HL-60 (cell line): ENCODE data around the gene DOCK1.

Source experiments
- DNase-seq, 2 experiments: peaks; one replicate each; pipeline ENCODE4 v3.0.0-alpha.2; 2010 to 2020; ENCODE audit warnings: low read depth in 1 of 2, low spot score in 1 of 2
- H3K27ac ChIP-seq: fragments of 250-450 bp; sonication (Bioruptor Pico); replicated peaks from 2 replicates; pipeline ENCODE4 v1.5.1; 2020; ENCODE audit warnings: mild to moderate bottlenecking, moderate library complexity
- H3K27me3 ChIP-seq: fragments of 250-450 bp; sonication (Bioruptor Pico); 2 replicates; pipeline ENCODE4 v1.5.1; 2021; ENCODE audit warnings: mild to moderate bottlenecking, moderate library complexity; ENCODE audit not compliant: insufficient read depth, poor library complexity, severe bottlenecking
- H3K4me3 ChIP-seq: replicated peaks from 2 replicates; pipeline ENCODE4 v1.5.1; 2011; ENCODE audit warnings: mild to moderate bottlenecking, control low read depth, low read length; ENCODE audit not compliant: insufficient read depth
- CTCF ChIP-seq: IDR thresholded peaks from one replicate; pipeline ENCODE4 v1.5.1; 2011; ENCODE audit warnings: low read length, control low read depth, inconsistent platforms; ENCODE audit not compliant: insufficient read depth
- GABPA ChIP-seq: IDR thresholded peaks from 2 replicates; pipeline ENCODE4 v1.6.1; 2012; ENCODE audit warnings: low read depth
- POLR2AphosphoS5 ChIP-seq: IDR thresholded peaks from 2 replicates; pipeline ENCODE4 v1.6.1; 2012; ENCODE audit warnings: low read depth
- REST ChIP-seq: IDR thresholded peaks from 2 replicates; pipeline ENCODE4 v1.6.1; 2012; ENCODE audit warnings: low read depth; ENCODE audit not compliant: insufficient replicate concordance
- SPI1 ChIP-seq: IDR thresholded peaks from 2 replicates; pipeline ENCODE4 v1.6.1; 2012; ENCODE audit warnings: low read depth, mild to moderate bottlenecking, borderline replicate concordance

Gene DOCK1

GRCh38 chr10:127405221-127405620 is 500.0 kb downstream of the DOCK1 start:
- TF ChIP-seq GABPA: no peak
- no peak for TF ChIP-seq CTCF
- no peak for TF ChIP-seq REST
- no peak for DNase-seq
- Histone ChIP-seq H3K27ac (no peak overlapping the region), H3K4me3 (no peak overlapping the region), H3K27me3 (no peaks in the 10 kb centered on the region)

GRCh38 chr10:127406018-127406550 is 500.9 kb downstream of the DOCK1 start:
- H3K27me3 ChIP-seq: no peaks in the 10 kb centered on the region
- no peak for DNase-seq
- TF ChIP-seq REST (no peak), GABPA (no peak), SPI1 (no peak), POLR2AphosphoS5 (no peak), CTCF (no peak)
- no peak overlapping the region for H3K27ac ChIP-seq
- H3K4me3 ChIP-seq: no peak overlapping the region

- DNase-seq: no peak
- Histone ChIP-seq H3K27me3 (no peaks in the 10 kb centered on the region), H3K27ac (no peak overlapping the region), H3K4me3 (no peak overlapping the region)
- TF ChIP-seq REST (no peak), SPI1 (no peak), GABPA (no peak), POLR2AphosphoS5 (no peak), CTCF (no peak)
Observed at GRCh38 chr10:127407551-127407950, 502.3 kb downstream of the DOCK1 start.
